Urothelium cell line (cell line): ENCODE data around the gene DOC2A.
"Not testable (repeated sequence)": the region's sequence is repeated elsewhere in the genome, so short reads cannot be mapped to it uniquely, and the experiment has no call there.

Experiments used
- DNase-seq: peaks from one replicate; pipeline ENCODE4 v3.0.0; 2011; ENCODE audit warnings: low spot score, mixed read lengths
- FAIRE-seq: peaks from 2 replicates; lab custom pipeline; 2011; peaks lifted over from hg19 to GRCh38; lab: Jason Lieb, UNC

The DOC2A gene

DNA sequence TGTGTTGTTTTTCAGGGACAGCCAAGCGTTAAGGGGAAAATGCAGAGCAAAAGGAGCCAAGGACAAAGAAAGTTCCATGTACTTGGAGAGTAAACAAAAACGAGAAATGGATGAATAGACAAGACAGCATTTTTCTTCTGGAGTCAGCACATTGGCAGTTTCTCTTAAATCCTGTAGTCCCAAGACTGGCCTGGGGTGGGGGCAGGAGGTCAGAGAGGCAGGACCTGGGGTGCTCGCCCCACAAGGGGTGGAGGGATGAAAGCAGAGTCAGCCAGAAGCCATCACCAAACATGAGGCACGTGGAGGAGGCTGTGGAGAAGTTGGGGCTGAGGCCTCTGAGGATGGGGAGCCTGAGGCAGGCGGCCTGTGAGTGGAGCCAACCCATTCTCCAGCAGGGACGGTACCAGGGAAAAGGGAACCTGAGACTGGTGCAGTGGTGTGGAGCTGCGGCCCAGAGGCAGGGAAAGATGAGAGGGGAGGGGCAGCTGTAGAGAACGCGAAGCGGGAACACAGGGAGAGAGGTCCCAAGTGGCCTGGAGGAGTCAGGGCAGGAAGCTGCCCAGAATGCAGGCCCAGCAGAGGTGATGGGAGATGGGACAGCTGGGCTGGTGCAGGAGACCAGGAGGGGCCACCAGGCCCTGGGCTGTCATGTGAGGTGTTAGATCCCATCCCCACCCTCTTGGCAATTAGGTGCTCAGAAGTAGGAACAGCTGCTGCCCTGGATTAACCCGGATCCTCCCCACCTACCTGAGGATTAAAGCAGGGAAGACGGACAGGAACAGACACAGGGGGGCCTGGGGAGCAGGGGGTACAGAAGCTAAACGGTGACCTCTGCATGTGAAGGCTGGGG is 17.0 kb upstream of the DOC2A start:
- DNase-seq, result no peak
- no peak for FAIRE-seq

DNA sequence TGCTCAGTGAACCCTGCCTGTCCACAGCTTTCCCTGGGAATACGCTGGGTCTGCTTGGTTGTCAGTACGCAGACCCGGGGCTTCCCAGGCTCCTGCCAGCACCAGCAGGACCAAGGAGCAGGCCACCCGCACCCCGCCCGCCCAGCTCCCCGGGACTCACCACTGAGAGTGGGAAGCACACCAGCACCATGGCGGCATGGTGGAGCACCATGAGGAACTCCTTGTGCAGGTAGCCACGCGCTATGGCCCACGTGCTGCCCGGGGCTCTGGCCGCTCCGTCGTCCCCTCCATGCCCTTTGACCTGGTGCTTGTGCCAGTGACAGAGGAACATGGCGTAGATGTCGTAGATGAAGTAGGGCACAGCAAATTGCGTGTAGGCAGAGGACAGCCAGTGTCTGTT is 15.6 kb upstream of the DOC2A start:
- FAIRE-seq, result no peak
- no peak for DNase-seq

DNA sequence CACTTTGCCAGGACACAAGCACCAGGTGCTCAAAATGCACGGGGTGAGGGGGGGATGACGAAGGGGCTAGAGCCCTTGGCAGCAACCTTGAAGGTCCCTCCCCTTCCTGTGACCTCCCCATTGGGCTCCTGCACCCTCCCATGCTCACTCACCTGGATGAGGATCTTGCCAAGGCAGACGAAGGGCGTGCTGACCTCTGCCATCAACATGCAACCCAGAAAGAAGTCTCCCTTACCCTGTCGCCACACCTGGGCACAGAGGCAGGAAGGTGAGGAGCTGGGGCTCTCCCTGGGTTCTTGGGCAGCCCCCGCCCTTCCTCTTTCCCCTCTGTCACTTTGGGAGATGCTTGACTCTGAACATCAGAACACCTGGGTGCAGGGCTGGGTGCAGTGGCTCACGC is 14.7 kb upstream of the DOC2A start:
- FAIRE-seq (no peak), DNase-seq (no peak)

DNA sequence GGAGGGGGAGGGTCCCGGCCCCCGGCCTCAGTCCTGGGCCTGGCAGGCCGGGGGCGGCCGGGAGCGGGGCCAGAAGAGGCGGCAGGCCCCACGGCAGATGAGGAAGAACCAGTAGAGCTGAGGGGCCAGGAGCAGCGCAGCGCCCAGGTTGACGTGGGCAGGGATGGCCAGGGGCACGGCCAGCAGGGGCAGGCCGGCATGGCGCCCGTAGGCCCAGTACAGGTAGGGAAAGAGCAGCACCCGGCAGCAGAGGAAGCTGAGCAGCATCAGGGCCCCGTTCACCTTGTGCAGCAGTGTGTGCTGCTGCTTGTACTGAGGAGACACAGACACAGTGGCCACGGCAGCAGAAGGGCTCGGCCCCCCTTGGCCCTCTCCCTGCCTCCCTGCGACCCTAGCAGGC is 14.3 kb upstream of the DOC2A start:
- FAIRE-seq (no peak), DNase-seq (no peak)

DNA sequence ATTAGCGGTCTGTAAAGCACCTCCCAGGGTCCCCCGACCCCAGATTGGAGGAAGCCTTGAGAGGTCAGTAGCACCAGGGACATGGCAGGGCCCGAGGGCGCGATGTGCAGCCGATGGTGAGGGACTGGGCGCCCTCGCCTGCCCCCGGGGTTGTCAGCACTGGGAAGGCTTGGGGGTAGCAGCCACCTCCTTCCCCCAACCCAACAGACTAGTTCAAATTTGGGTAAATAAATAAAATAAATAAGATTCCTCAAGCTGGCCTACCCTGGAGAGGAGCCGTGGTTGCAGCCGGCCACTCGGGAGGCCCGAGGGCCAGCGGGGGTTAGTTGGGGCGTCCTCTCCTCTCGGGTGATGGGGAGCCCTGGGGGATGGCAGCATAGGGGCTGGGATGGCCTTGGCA is 13.6 kb upstream of the DOC2A start:
- no peak for DNase-seq
- no peak for FAIRE-seq

DNA sequence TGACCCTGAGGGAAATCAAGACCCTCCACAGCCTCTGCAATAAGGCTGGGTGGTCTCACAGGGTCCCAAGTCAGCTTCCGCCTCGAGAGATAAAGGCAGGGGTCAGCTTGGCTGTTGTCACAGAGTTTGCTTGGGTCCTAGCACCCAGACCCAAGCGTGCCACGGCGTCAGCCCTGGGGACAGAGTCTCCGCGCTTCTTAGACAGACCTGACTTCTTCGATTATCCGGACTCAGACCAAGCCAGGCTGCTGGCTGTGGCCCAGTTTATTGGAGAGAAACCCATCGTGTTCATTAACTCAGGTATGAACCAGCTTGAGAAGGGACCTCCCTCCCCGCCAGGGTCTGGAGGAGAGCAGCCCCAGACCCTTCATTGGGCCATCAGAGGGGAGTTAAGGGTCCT is 12.8 kb upstream of the DOC2A start:
- FAIRE-seq (no peak), DNase-seq (no peak)

DNA sequence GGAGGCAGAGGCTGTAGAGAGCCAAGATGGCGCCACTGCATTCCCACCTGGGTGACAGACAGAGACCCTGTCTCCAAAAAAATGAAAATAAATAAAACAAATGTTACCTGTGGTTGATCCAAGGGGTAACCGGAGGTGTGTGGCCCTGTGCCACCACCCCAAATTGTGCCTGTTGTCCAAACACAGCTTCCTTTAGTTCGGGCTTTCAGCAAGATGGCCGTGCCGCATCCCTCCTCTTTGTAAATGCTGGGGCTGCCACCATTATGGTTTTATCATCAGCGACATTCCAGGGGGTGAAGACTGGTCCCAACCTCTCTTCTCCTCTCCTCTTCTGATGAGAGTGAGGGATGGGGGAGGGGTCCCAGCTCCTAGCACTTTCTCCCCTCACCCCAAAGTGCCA is 12.1 kb upstream of the DOC2A start, which contains the start of gene C16orf92:
Gene C16orf92 (plus strand): TSS at position 312 of the 400 bp plus-strand sequence. CDS start 143 bp downstream, outside the sequence.
- FAIRE-seq, result no peak
- DNase-seq, result no peak

DNA sequence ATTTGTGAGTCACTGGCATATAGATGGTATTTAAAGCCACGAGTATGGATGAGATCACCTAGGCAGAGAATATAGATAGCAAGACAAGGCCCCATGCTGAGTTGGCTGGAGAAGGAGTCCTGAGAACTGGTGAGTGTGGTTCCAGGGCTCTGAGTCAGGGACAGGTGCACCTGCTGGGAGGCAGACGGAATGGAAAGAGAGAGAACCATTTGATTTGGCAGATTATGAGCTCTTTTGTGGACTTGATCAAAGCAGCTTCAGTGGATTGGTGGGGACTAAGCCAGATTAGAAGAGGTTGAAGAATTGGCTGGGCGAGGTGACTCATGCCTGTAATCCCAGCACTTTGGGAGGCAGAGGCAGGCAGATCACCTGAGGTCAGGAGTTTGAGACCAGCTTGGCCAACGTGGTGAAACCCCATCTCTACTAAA is 7.9 kb upstream of the DOC2A start:
- DNase-seq (no peak), FAIRE-seq (no peak)

DNA sequence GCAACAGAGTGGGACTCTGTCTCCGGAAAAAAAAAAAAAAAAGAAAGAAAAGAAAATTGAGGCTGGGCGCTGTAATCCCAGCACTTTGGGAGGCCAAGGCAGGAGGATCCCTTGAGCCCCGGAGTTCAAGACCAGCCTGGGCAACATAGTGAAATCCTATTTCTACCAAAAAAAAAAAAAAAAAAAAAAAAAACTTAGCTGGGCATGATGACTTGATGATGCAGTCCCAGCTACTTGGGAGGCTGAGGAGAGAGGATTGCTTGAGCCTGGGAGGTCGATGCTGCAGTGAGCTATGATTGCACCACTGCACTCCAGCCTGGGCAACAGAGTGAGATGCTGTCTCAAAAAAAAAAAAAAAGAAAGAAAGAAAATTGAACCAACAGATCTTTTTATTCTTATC is 7.1 kb upstream of the DOC2A start:
- FAIRE-seq, result not testable (repeated sequence)

DNA sequence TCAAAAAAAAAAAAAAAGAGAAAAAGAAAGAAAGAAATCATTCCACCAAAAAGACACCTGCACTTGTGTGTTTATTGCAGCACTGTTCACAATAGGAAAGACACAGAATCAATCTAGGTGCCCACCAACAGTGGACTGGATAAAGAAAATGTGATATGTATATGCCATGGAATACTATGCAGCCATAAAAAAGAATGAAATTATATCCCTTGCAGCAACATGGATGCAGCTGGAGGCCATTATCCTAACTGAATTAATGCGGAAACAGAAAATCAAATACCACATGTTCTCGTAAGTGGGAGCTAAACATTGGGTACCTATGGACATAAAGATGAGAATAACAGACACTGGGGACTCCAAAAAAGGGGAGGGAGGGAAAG is 6.4 kb upstream of the DOC2A start:
- FAIRE-seq, result no peak
- no peak for DNase-seq

More for the DNA sequence above, 7.1 kb upstream of the DOC2A start:
- not testable (repeated sequence) for DNase-seq

DNA sequence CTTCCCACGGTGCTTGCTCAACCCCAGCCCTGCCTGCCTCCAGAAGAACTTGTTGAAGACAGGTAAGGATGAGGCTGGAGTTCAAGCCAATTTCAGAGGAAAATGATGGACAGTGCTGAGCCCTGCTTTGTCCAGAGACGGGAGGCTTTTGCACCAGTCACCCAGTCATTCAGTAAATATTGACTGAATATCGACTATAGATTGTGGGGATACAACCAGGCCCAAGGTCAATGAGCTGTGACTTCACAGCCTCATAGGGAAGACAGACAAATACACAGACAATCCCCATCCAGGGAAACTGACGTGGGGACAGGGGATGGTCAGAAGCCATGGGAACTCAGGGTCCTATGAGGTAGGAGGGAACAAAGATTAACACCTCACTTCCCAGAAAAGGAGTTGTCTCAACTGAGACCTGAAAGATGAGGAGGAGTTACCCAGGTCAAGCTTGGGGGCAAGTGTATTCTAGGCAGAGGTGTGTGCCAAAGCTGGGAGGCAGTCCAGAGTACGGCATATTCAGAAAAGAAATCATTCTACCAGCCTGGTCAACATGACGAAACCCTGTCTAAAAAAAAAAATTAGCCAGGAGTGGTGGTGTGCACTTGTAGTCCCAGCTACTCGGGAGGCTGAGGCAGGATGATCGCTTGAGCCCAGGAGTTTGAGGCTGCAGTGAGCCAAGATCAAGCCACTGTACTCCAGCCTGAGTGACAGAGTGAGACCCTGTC is 5.9 kb upstream of the DOC2A start:
- FAIRE-seq, result no peak
- no peak for DNase-seq

DNA sequence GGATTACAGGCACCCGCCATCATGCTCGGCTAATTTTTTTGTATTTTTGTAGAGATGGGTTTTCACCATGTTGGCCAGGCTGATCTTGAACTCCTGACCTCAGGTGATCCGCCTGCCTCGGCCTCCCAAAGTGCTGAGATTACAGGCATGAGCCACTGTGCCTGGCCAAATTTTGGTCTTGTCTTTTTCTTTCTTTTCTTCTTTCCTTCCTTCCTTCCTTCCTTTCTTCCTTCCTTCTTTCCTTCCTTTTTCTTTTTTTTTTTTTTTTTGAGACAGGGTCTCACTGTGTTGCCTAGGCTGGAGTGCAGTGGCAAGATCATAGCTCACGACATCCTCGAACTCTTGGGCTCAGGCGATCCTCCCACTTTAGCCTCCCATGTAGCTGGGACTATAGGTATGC is 4.6 kb upstream of the DOC2A start:
- FAIRE-seq, result not testable (repeated sequence)

DNA sequence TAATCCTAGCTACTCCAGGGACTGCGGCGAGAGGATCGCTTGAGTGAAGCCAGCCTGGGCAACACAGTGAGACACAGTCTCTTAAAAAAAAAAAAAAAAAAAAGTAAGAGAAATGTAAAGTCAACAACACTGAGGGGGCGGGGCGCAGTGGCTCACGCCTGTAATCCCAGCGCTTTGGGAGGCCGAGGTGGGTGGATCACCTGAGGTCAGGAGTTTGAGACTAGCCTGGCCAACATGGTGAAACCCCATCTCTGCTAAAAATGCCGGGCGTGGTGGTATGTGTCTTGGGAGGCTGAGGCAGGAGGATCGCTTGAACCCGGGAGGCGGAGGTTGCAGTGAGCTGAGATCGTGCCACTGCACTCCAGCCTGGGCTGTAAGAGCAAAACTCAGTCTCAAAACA is 1.8 kb upstream of the DOC2A start:
- not testable (repeated sequence) for DNase-seq, FAIRE-seq

More for the DNA sequence above, 4.6 kb upstream of the DOC2A start:
- not testable (repeated sequence) for DNase-seq

DNA sequence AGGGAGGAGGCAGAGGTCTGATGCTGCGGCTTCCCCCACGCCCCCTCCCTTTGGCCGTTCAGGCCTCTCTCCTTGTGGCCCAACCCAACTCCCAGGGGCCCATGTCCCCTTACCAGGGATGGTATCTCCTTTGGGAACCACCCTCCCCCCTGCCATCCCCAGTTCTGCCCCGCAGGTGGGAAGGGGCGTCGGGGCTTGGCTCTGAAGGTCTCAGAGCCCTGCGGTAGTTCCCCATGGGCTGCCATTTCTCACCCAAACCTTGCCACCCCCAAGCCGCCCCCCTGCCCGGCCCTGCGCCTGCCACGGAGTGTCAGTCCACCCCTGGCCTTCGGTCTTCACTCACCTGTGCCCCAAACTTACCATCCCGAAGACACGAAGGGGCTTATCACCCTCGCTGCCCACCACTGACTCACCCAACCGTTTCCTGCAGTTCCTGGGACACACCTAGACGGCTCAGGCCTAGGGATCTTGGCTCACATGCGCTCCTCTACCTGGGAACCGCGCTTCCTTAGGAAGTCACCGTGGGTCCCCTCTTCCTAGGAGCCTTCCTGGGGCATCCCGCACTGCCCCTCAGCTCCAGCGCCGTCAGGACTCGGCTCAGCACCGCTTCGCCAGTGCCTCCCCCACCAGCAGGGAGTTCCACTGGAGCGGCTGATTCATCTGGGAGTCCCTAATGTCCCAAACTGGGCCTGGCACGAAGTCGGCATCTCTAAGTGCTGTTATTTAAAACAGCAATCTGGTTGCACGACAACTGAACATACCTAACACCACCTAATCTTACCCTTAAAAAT is 1.1 kb upstream of the DOC2A start:
- no peak for FAIRE-seq
- no peak for DNase-seq

DNA sequence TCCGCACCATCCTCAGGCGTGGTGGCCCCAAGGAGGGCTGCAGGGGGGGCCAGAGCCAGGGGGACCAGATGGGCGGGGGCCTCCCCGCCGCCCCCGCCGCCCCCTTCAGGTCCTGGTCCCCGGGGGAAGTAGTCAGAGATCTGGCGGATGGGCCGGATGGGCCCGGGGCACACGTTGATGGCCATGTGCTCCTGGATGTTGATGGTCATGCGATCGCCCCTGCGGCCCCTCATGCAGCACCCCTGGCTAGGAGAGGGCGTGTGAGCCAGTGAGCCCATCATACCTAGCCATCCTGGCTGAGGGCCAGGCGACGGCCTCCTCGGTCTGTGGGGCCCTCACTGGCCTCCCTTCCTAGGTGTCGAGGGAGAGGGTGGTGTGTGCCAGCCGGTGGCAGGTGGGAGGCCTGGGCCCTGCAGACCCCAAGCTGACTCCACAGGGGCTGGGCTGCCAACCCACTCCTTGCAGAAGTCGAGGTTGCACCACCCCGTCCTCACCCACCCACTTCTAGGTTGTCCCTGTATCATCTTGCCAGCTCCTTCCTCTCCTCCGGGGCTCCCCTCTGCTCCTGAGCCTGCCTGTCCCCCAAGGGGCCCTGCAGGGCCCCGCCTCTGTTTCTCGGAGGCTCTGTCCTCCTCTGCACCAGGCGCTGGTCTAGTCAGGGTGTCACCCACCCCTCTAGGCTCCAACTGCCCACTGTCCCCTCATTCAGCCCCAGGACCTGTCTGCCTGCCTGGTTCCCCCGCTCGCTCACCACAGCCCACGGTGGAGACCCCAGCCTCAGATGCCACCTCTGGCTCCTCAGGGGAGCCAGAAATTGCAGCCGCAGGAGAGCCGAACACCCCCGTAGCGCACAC is 610 bp downstream of the DOC2A start:
- FAIRE-seq, result no peak
- DNase-seq, result no peak

DNA sequence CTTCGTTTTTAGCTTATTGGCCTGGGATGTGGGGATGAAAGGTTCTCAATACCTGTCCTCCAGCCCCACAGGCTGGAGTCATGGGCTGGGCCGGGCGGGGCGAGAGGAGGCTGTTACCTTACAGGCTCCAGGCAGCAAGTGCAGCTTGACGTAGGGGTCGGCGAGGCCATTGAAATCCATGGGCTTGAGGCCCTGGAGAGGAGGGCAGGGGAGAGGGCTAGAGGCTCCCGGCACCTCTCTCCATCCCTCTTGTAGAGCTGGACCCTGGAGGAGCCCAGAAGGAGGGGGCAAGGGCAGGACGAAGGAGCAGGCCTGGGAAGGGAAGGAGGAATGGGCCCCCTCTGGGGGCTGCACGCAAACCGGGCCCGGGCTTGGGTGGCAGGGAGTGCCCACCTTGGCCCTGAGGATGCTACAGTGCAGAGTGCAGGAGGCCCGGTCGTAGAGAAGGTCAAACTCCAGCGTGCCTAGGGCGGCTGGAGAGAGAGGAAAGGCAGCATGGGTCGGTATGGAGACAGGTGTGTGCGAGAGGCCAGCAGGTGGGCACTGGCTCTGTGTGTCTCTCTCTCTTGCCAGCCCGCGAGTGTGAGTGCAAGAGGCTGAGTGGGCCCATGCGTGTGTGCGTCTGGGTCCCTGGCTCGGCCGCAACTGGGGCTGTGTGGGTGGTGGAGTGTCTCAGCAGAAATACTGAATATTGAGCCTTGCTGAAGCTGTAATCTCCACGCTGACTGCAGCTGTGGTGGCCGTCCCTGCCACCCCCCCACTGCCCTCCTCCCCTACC is 1.6 kb downstream of the DOC2A start:
- DNase-seq, result no peak
- FAIRE-seq, result no peak

DNA sequence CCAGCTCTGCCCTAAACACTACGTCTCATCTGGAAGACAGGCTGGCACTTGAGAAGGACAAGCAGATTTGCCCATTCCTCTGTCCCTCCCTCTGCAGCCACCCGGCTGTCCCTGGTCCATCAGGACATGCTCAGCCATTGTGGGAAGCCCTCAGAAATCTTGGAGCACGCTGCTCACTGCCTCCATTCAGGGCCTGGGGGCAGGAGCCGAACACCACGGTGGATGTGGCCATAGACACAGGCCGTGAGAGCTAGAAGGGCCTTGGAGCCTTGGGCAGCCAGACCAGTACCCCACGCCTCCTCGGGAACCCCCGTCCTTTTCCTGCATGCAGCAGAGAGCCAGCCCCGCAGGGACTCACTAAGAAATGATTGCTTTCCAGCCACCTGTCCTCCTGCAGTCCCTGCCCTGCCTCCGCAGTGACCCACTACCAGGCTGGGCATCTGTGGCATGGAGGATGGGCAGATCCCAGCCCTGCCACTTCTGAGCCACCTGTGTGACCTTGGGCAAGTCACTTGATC is 3.4 kb downstream of the DOC2A start:
- FAIRE-seq, result no peak
- DNase-seq, result no peak

DNA sequence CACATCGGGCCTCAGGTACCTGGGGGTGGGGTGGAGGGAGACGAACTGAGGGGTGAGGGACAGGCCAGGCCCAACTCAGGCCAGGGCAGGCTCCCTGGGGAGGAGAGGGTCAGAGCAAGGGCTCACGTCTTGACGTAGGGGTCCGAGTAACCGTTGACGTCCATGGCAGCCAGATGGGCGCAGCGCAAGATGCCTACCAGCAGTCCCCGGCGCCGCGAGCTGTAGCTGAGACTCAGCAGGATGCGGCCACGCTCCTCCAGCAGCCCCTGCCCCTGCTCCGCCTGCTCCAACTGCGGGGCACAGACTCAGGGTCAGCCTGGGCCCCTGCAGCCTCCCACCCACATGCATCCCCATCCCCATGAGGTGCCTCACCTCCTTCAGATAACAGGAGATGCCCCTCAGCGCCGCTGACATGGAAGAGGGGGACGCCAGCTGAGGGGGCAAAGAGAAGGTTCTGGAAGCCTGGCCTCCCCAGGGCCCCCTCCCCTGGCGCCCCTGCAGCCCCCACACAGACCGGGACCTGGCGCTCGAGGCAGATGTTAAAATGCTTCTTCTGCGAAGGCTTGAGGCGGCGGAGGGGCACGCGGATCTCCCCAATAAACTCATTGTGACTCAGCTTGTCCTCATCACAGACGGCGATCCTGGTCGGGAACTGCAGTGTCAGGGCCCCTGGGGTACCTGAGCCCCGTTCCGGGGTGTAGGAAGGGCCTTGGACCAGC is 4.0 kb downstream of the DOC2A start:
- DNase-seq (no peak), FAIRE-seq (no peak)

DNA sequence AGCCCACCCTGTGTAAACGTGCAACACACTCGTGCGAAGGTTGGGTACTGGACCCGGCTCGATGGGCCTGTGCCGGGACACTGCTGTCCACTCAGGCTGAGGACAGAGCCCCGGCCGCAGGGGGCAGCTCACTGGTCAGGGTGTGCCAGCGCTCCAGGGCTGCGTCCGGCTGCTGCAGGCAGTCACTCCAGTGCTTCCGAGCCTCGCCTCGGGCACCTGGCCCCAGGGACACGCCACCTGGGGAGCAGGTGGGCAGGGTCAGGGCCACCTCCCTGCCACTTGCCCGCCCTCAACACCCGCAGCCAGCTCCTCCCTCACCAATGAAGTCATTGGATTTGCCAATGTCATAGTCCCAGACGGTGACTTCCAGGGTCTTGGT is 4.7 kb downstream of the DOC2A start:
- FAIRE-seq (no peak), DNase-seq (no peak)
